Testis (tissue), 2 donors: ENCODE results near the gene CTAG1A.

Experiments used
- CTCF ChIP-seq, 3 experiments: fragments of 450-650 bp in 2 of 3; fragments of 200-600 bp in 1 of 3; sonication (generic) in 1 of 3; IDR thresholded peaks; one replicate each; pipeline ENCODE4 v1.5.1; 2016 to 2019; ENCODE audit warnings: antibody characterized with exemption in 3 of 3, mild to moderate bottlenecking in 2 of 3, moderate library complexity in 1 of 3
- POLR2A ChIP-seq: fragments of 450-650 bp; IDR thresholded peaks from one replicate; pipeline ENCODE4 v1.6.1; 2017; ENCODE audit warnings: antibody characterized with exemption, mild to moderate bottlenecking, moderate library complexity

GRCh38 chrX:154540897-154541535 lies 43.9 kb upstream of the CTAG1A start:
- TF ChIP-seq CTCF (IDR thresholded peaks at IDR 0.05) (no peak), POLR2A (no peak)
